SU-DHL-6 (cell line): ENCODE measurements around the gene VILL.

Experiments used
- H2AFZ ChIP-seq: fragments of 200-600 bp; sonication (generic); 2 replicates; pipeline ENCODE4 v1.6.1; 2014; ENCODE audit warnings: low read depth, mild to moderate bottlenecking, moderate library complexity, mixed read lengths, antibody characterized with exemption, low read length; ENCODE audit not compliant: severe bottlenecking
- H3F3A ChIP-seq: fragments of 200-600 bp; shearing (Covaris generic); 2 replicates; pipeline ENCODE4 v1.6.0; 2016; ENCODE audit warnings: antibody characterized with exemption, mild to moderate bottlenecking; ENCODE audit not compliant: insufficient read depth
- H3K27ac ChIP-seq: fragments of 200-600 bp; sonication (generic); 2 replicates; pipeline ENCODE4 v1.5.1; 2016; ENCODE audit warnings: low read depth, mild to moderate bottlenecking, low read length, moderate library complexity, mixed read lengths
- H3K27me3 ChIP-seq: fragments of 200-600 bp; sonication (generic), shearing (Covaris generic); 2 replicates; pipeline ENCODE4 v1.6.0; 2014; ENCODE audit warnings: mild to moderate bottlenecking, low read length
- H3K36me3 ChIP-seq: fragments of 200-600 bp; sonication (generic); 2 replicates; pipeline ENCODE4 v1.6.1; 2014; ENCODE audit warnings: mild to moderate bottlenecking, low read length, mixed read lengths
- H3K4me2 ChIP-seq: fragments of 300-600, 200-600 bp; shearing (Covaris generic), sonication (generic); 2 replicates; pipeline ENCODE4 v1.6.0; 2014; ENCODE audit warnings: low read length, low read depth, mild to moderate bottlenecking; ENCODE audit not compliant: poor library complexity, severe bottlenecking
- H3K4me3 ChIP-seq: fragments of 200-600 bp; sonication (generic); 2 replicates; pipeline ENCODE4 v1.5.1; 2014; ENCODE audit warnings: antibody characterized with exemption, low read length, mild to moderate bottlenecking, mixed read lengths; ENCODE audit not compliant: insufficient read depth, poor library complexity, severe bottlenecking
- H3K79me2 ChIP-seq: fragments of 200-600 bp; sonication (generic); 2 replicates; pipeline ENCODE4 v1.6.1; 2014; ENCODE audit warnings: mild to moderate bottlenecking, low read length, moderate library complexity; ENCODE audit not compliant: insufficient read depth
- H3K9ac ChIP-seq: fragments of 200-600 bp; sonication (generic); 2 replicates; pipeline ENCODE4 v1.7.0; 2014; ENCODE audit warnings: mild to moderate bottlenecking, low read length
- H3K9me2 ChIP-seq: fragments of 200-600 bp; sonication (generic); replicated peaks from 2 replicates; pipeline ENCODE4 v1.6.1; 2014; ENCODE audit warnings: low read length; ENCODE audit not compliant: insufficient read depth
- H3K9me3 ChIP-seq: fragments of 200-600 bp; sonication (generic); 2 replicates; pipeline ENCODE4 v1.6.1; 2014; ENCODE audit warnings: low read length, mixed read lengths; ENCODE audit not compliant: insufficient read depth
- H4K20me1 ChIP-seq: fragments of 200-600 bp; sonication (generic); 2 replicates; pipeline ENCODE4 v1.6.1; 2014; ENCODE audit warnings: low read depth, mild to moderate bottlenecking, antibody characterized with exemption, low read length, moderate library complexity, mixed read lengths
- EZH2phosphoT487 ChIP-seq: fragments of 200-600 bp; sonication (generic), shearing (Covaris generic); conservative IDR thresholded peaks from 2 replicates; pipeline ENCODE4 v1.6.1; 2018; ENCODE audit warnings: mild to moderate bottlenecking, antibody characterized with exemption, low read length, moderate library complexity, mixed read lengths
- TF ChIP-seq, protein P1 (sequence below): fragments of 200-600 bp; sonication (generic); IDR thresholded peaks from one replicate; pipeline ENCODE4 v1.5.1; 2017; ENCODE audit warnings: antibody characterized with exemption, mild to moderate bottlenecking, low read length, moderate library complexity; ENCODE audit not compliant: insufficient read depth, poor library complexity, severe bottlenecking

The VILL gene

DNA sequence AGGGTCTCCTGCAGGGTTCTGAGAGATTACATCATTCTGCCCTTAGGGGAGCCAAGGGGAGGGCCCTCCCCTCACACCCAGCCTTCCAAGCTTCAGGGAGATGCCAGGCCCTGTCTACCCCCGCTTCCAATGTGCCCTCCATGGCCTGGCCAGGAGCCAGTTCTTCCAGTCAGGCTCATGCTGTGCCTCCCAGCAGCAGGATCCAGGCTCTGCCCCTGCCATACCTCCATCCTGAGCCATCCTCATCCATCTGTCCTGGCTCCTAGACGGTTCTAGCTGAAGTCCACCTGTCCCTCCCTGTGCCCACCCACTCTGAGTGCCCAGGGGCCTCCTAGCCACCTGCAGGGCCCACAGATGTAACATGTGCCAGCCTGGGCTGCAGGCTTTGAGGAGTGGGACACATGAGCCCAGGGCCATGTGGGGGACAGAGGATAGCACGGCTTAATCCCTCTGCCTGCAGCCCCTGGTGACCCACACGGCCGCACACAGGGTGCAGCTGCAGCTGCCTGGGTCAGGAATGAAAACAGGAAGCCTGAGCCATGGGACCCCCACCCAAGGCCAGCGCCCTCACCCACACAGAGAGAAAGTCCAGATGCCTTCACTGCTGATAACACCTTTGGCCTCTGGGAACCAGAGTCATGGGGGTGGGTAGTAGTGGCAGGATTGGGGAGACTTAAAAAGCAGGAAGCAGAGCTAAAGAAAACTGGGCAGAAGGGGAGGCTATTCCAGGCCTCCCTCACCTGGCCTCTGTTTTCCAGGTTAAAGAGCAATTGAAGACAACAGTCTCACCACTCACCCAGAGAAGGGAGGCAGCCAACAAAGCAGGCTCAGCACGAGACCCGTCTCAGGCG is 27.1 kb downstream of the VILL start:
- H3K9me3 ChIP-seq: no peaks in the 10 kb centered on the region
- no peaks in the 10 kb centered on the region for H3K36me3 ChIP-seq
- H3K9me2 ChIP-seq: no peaks in the 10 kb centered on the region
- no peak overlapping the region for H3K27ac ChIP-seq
- H2AFZ ChIP-seq: no peak overlapping the region
- H3K27me3 ChIP-seq: no peaks in the 10 kb centered on the region
- no peaks in the 10 kb centered on the region for H4K20me1 ChIP-seq
- no peak overlapping the region for H3K9ac ChIP-seq
- no peak overlapping the region for H3K4me2 ChIP-seq
- H3K4me3 ChIP-seq: no peak overlapping the region
- no peaks in the 10 kb centered on the region for H3K79me2 ChIP-seq
- no peaks in the 10 kb centered on the region for H3F3A ChIP-seq
- TF ChIP-seq, protein P1, sequence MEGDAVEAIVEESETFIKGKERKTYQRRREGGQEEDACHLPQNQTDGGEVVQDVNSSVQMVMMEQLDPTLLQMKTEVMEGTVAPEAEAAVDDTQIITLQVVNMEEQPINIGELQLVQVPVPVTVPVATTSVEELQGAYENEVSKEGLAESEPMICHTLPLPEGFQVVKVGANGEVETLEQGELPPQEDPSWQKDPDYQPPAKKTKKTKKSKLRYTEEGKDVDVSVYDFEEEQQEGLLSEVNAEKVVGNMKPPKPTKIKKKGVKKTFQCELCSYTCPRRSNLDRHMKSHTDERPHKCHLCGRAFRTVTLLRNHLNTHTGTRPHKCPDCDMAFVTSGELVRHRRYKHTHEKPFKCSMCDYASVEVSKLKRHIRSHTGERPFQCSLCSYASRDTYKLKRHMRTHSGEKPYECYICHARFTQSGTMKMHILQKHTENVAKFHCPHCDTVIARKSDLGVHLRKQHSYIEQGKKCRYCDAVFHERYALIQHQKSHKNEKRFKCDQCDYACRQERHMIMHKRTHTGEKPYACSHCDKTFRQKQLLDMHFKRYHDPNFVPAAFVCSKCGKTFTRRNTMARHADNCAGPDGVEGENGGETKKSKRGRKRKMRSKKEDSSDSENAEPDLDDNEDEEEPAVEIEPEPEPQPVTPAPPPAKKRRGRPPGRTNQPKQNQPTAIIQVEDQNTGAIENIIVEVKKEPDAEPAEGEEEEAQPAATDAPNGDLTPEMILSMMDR: no peak
- no peak for TF ChIP-seq EZH2phosphoT487

DNA sequence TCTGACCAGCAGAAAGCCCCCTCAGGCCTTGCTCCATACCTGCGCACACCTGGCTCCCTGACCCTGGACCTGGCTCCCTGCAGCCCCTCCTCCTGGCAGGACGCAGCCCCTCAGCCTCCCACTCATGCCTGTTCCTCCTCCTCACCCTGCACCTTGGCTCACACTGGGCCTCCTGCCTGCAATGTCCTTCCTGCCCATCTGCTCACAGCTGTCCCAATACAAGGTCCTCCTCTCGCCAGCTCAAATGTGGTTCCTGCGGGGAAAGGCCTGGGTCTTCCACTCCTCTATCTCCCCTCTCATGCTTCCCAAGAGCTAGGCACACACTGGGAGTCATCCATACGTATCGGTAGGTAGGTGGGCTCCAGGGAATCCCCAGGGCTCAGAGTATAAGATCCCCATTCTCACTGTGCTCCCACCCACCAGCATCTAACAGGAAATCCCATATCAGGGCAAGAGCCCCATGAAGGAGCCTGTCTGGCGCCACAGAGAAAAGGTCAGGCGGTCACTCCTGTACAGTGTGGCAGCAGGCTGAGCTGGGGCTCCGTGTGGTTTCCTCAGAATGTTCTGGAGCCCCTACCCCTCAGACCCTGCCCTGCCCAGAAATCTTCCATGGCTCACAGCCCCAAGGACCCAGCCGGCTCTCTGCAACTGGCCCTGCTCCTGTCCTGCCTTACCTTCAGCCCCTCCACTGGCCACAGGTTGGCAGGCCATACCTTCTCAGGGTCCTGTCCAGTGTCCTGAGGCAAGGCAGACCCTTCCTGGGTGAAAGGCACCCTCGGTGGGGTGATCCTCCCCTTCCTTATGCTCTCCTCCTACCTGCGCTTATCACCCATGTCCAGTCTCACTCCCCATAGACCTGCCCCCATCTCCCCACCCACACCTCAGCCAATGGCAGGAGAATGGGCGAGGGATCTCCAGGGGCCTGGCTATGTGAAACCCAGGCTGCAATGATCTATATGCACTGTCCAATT is 28.0 kb downstream of the VILL start:
- Histone ChIP-seq H3K27me3 (no peaks in the 10 kb centered on the region), H3K27ac (no peak overlapping the region), H3K36me3 (no peaks in the 10 kb centered on the region), H4K20me1 (no peaks in the 10 kb centered on the region), H3K4me2 (no peak overlapping the region), H3F3A (peaks cover 5% of the 10 kb centered on the region; the same call in 1 of the 2 replicates), H3K9me3 (no peaks in the 10 kb centered on the region), H3K9me2 (no peaks in the 10 kb centered on the region), H3K79me2 (no peaks in the 10 kb centered on the region), H3K9ac (no peak overlapping the region), H2AFZ (no peak overlapping the region), H3K4me3 (no peak overlapping the region)
- TF ChIP-seq, protein P1: no peak
- no peak for TF ChIP-seq EZH2phosphoT487

DNA sequence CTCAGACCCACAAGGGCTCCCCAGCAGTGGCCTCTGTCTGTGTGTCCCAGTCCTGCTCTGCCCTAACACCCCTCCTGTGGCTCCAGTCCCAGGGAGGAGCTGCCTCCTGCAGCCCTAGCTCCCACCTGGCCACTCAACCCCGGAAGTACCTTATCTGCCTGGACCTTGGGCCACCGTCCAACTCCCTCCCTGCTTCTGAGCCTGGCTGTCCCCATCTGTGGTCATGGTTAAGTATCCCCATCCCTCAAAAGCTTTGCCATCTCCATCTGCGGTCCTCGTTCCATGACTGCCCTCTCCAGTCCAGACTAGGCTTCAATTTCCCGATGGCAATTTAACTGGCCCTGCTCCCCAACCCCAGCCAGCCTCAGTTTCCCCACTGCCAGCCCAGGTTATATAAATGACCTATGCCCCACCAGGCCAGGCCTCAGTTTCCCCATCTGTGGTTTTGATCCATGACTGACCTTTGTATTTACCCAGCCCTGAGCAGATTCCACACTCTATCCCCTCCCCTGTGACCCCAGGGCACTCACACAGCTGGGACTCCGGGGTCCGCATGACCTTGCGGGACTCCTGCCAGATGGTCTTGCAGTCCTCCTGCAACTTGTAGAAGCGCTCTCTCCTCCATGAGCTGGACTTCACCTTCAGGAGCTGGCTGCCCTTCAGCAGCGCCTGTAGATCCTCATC is 29.2 kb downstream of the VILL start:
- no peak overlapping the region for H3K4me3 ChIP-seq
- no peak overlapping the region for H2AFZ ChIP-seq
- no peak overlapping the region for H3K27ac ChIP-seq

More for the DNA sequence above, 29.2 kb downstream of the VILL start:
- no peaks in the 10 kb centered on the region for H3K27me3 ChIP-seq
- H4K20me1 ChIP-seq: no peaks in the 10 kb centered on the region
- H3K79me2 ChIP-seq: no peaks in the 10 kb centered on the region
- no peak overlapping the region for H3K4me2 ChIP-seq
- H3K9ac ChIP-seq: no peak overlapping the region
- H3K9me3 ChIP-seq: no peaks in the 10 kb centered on the region
- TF ChIP-seq EZH2phosphoT487: no peak
- TF ChIP-seq, protein P1: no peak
- no peaks in the 10 kb centered on the region for H3K36me3 ChIP-seq
- peaks cover 17% of the 10 kb centered on the region for H3F3A ChIP-seq
- no peaks in the 10 kb centered on the region for H3K9me2 ChIP-seq
